Smooth muscle cell of the brain vasculature (primary cell): ENCODE results near the gene FAM24B.

Source experiments
- DNase-seq: peaks from one replicate; pipeline ENCODE4 v3.0.0-alpha.2; 2012; ENCODE audit warnings: low read depth, low spot score

FAM24B gene

DNA sequence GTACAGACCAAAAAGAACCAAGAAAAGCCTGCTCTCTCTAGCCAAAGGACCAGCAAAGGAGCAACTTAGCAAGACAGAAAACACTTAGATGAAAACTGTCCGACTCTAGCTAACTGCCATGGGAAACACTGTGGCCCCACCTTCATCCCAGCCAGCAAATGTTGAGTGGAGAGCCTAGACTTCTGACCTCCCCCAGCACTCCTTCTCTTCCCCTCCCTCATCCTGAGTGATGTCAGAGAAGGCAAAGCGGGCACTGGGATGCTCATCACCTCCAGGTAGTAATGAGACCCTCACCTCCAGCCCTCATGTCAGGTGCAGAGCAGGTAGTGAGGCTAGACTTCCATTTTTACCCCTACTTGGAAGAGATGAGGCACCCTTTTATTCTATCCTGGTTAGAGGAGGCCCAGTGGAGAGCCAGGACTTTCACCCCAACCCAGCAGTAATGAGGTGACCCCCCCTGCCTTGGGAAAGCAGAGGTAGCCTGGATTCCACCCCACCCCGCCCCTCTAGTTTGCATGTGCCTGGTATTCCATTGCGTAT, 50.6 kb downstream of the FAM24B start:
- DNase-seq: no peak

DNA sequence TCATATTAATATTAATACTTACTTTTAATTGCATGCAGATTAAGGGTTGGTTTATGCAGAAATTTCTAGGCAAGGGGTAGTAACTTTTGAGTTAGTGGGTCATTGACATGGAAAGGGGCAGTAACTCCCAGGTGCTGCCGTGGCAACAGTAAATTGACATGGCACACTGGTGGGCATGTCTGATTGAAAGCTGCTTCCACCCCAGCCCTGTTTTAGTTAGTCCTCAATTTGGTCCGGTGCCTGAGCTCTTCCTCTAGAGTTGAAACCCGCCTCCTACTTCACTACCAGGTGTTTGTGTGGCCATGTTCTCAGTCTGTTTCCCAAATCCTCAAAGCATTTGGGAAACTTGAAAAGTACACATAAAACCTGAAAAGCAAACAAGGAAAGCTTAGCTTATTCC, 52.1 kb downstream of the FAM24B start:
- DNase-seq: no peak

DNA sequence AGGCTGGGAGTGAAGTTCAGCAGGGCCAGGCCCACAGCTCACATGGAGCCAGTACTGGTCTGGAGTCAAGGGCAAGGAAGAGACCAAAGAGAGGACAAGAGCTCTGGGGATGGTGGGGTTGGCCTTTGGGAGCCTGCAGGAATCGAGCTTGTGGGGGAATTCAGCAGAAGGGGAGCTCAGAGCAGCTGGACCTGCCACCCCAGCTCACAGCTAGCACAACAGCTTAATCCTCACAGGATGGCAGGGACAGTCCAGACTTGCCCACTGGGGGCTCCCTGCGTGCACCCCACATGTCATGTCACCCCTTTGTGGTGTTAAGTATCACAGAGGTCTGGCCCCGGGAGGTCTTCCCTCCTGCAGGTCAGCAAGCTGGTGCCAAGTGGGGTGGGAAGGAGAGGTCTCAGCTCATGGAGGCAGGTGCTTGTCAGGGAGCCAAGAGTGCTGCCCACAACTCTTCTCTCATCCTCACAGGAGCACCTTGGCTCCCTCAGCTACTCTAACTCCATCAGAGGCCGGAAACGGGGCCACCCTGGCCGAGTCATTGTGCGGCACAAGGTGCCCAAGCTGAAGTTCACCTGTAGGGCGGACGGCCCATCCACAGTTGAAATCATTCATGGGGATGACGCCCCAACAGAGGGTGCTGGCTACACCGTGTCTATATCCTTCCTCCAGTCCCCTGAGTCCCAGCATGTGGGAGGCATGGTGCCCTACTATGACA, 56.2 kb downstream of the FAM24B start:
- DNase-seq: no peak

DNA sequence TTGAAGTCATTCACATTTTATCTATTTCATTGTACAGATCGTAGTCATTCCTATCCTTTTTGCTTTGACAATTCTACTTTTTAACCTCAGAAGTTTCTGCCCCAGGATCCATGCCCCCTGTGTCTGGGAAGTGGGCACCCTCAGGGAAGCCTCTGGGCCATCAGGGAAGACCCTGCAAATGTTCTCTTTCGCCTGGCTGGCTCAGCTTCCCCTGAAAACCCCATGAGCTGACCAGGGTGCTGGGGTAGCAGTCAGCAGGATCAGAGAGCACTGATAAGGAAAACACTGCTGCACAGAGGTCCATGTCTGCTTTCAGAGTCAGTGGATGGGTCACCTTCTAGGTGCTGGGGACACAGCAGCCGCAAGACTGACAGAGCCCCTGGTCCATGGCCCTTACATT, 57.6 kb downstream of the FAM24B start:
- no peak for DNase-seq

DNA sequence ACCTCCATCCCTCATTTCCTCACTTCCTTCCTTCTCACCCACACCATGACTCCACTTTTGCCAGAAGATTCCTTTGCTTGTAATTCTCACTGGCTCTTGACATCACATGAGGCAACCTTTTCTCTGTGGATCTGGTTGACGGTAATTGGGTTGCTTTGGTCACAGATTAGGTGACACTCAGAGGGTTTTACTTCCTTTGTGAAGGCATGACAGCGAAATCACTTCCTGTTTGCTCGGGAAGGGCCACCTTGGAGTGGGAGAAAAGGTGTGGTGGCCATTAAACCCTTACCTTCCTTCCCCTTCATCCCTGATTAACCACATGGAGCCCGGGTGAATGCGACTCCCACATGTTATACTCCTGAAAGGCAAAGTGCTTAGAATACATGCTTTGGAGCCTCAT, 63.9 kb downstream of the FAM24B start:
- DNase-seq: no peak

DNA sequence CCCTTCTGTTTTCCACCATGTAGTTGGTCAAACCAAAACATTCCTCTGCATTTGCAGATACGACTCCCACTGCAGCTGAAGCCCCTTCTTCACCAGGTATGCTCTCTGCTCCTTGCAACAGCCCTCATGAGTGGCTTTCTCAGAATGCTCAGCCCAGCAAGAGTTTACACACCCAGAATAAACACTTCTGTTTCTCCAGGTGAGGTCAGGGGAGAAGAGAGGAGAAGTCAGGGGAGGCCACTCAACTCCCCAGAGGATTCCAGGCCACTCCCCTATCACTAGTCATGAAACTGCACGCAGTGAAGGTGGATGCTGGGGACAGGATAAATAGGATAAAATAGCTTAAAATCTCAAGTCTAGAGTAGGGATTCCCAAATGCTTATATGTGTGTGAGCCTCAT, 64.9 kb downstream of the FAM24B start:
- no peak for DNase-seq

DNA sequence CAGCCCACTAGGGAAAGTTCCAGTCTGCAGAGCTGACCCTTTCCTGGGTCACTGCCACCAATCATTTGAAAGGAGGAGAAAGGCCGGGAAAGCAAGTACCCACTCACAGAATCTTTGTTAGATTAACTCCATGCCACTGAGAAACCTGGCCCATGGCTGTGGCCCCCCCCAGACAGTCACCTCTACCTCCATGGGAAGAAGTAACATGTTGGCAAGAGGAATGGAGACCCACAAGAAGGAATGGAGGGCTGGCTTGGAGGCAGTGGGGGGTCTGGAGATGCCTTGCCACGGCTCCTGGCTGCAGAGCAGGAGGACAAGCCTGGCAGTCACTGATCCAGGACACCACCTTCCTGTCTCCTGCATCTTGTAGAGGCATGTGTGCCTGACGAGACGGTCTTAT, 66.6 kb downstream of the FAM24B start:
- DNase-seq: no peak

DNA sequence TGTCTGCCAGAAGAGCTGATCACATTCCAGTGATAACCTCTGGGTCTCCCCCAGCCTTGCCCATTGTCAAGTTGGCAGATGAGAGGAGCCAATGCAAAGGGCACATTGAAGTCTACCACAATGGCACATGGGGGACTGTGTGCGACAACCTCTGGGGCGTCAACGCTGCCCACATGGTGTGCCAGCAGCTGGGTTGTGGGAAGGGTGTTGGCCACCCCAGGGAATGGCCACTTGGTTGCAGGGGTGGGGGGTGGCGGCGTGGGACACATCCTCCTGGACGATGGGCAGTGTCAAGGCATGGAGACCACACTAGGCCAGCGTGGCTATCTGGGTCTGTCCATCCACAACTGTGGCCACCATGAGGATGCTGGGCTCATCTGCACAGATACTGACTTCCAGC, 77.1 kb downstream of the FAM24B start:
- DNase-seq: no peak
